Endothelial cell of umbilical vein (primary cell): ENCODE data around the gene HDAC5. TPM values are rescaled to one million over a fixed set of nuclear protein-coding genes. Genes with fewer than 3 reads are reported as not detected.

Experiments
- BruUV-seq: library from RNA; stranded (reverse); fragments of 400-500 nt; replicated peaks from 2 replicates; lab custom pipeline; 2021; lab: Mats Ljungman, UMichigan
- CTCF ChIA-PET: fragments of 300-600, 350-600 bp; sonication (Branson Sonifier 250); formaldehyde crosslinking; loops from one replicate; lab custom pipeline; 2021; ENCODE audit warnings: antibody characterized with exemption, inconsistent platforms; lab: Charles Lee
- POLR2A ChIA-PET: fragments of 300-600, 350-600 bp; sonication (Branson Sonifier 250); formaldehyde crosslinking; loops from one replicate; lab custom pipeline; 2021; ENCODE audit warnings: antibody characterized with exemption, inconsistent platforms; lab: Charles Lee
- DNase-seq: peaks from one replicate; pipeline ENCODE4 v3.0.0-alpha.2; 2011; ENCODE audit warnings: low read depth, low spot score
- FAIRE-seq: peaks from 2 replicates; lab custom pipeline; 2011; peaks lifted over from hg19 to GRCh38; lab: Jason Lieb, UNC
- H2AFZ ChIP-seq: 2 replicates; pipeline ENCODE4 v1.6.0; 2012; ENCODE audit warnings: low read depth, low read length, control low read depth, inconsistent platforms
- H3K27ac ChIP-seq: 2 replicates; pipeline ENCODE4 v1.5.1; 2011; ENCODE audit warnings: low read depth, mild to moderate bottlenecking, control low read depth, low read length, moderate library complexity; ENCODE audit not compliant: insufficient read depth
- H3K27me3 ChIP-seq, 2 experiments: 2 replicates each; pipeline versions ENCODE4 v1.6.0 to v1.6.1; 2011; ENCODE audit warnings: low read length in 2 of 2, mixed read lengths in 1 of 2; ENCODE audit not compliant: control insufficient read depth in 2 of 2, insufficient read depth in 2 of 2
- H3K36me3 ChIP-seq, 2 experiments: 2 replicates in 1 of 2; 3 replicates in 1 of 2; pipeline ENCODE4 v1.5.1; 2011; ENCODE audit warnings: low read length in 2 of 2, mild to moderate bottlenecking in 1 of 2, moderate library complexity in 1 of 2; ENCODE audit not compliant: control insufficient read depth in 2 of 2, insufficient read depth in 2 of 2; ENCODE audit errors: extremely low read depth in 1 of 2
- H3K4me1 ChIP-seq: 3 replicates; pipeline ENCODE4 v1.5.1; 2011; ENCODE audit warnings: mild to moderate bottlenecking, low read length; ENCODE audit not compliant: control insufficient read depth, insufficient read depth; ENCODE audit errors: extremely low read depth
- H3K4me2 ChIP-seq: 2 replicates; pipeline ENCODE4 v1.6.1; 2011; ENCODE audit warnings: low read length, control low read depth, mixed read lengths; ENCODE audit not compliant: insufficient read depth
- H3K4me3 ChIP-seq, 3 experiments: fragments of 200-600 bp in 1 of 3; sonication (generic), shearing (Covaris generic) in 1 of 3; replicated peaks in 1 of 3; 2 replicates each; pipeline ENCODE4 v1.5.1; 2011 to 2016; ENCODE audit warnings: control low read depth in 3 of 3, low read length in 3 of 3, mild to moderate bottlenecking in 2 of 3, inconsistent platforms in 1 of 3, low read depth in 1 of 3, moderate library complexity in 1 of 3; ENCODE audit not compliant: insufficient read depth in 1 of 3
- H3K79me2 ChIP-seq: 2 replicates; pipeline ENCODE4 v1.6.0; 2012; ENCODE audit warnings: low read length, inconsistent platforms; ENCODE audit not compliant: control insufficient read depth, insufficient read depth
- H3K9ac ChIP-seq: replicated peaks from 2 replicates; pipeline ENCODE3; 2011; ENCODE audit warnings: low read length, control low read depth; ENCODE audit not compliant: insufficient read depth; ENCODE audit errors: extremely low read depth
- H3K9me1 ChIP-seq: replicated peaks from 3 replicates; pipeline ENCODE4 v1.6.0; 2011; ENCODE audit warnings: mild to moderate bottlenecking, low read length; ENCODE audit not compliant: control insufficient read depth, insufficient read depth; ENCODE audit errors: extremely low read depth
- H3K9me3 ChIP-seq: replicated peaks from 2 replicates; pipeline ENCODE4 v1.5.1; 2012; ENCODE audit warnings: low read length, inconsistent platforms; ENCODE audit not compliant: control insufficient read depth, insufficient read depth
- H4K20me1 ChIP-seq: replicated peaks from 2 replicates; pipeline ENCODE3; 2011; ENCODE audit warnings: mild to moderate bottlenecking, low read length; ENCODE audit not compliant: control insufficient read depth, insufficient read depth; ENCODE audit errors: extremely low read depth
- EZH2 ChIP-seq: IDR thresholded peaks from 2 replicates; pipeline ENCODE4 v1.6.1; 2012; ENCODE audit warnings: borderline replicate concordance, low read depth, mild to moderate bottlenecking, moderate library complexity, low read length, inconsistent platforms; ENCODE audit not compliant: severe bottlenecking
- FOS ChIP-seq: IDR thresholded peaks from 2 replicates; pipeline ENCODE4 v1.6.1; 2011; ENCODE audit warnings: mild to moderate bottlenecking, low read length, moderate library complexity, borderline replicate concordance; ENCODE audit not compliant: insufficient read depth
- GATA2 ChIP-seq: IDR thresholded peaks from 2 replicates; pipeline ENCODE4 v1.7.0; 2011; ENCODE audit warnings: low read depth, mild to moderate bottlenecking, moderate library complexity, mixed read lengths, low read length; ENCODE audit not compliant: insufficient read length, insufficient read depth
- JUN ChIP-seq: IDR thresholded peaks from 2 replicates; pipeline ENCODE4 v1.6.1; 2011; ENCODE audit warnings: borderline replicate concordance, low read depth; ENCODE audit not compliant: insufficient read length, insufficient read depth
- MYC ChIP-seq: IDR thresholded peaks from one replicate; pipeline ENCODE4 v1.6.1; 2011; ENCODE audit warnings: mild to moderate bottlenecking, low read depth, low read length
- POLR2A ChIP-seq: IDR thresholded peaks from 2 replicates; pipeline ENCODE4 v1.6.1; 2012; ENCODE audit warnings: low read depth, mild to moderate bottlenecking, control low read depth, low read length
- POLR2AphosphoS5 ChIP-seq: IDR thresholded peaks from 2 replicates; pipeline ENCODE4 v1.6.1; 2012; ENCODE audit warnings: low read depth, mild to moderate bottlenecking, control low read depth, low read length, moderate library complexity; ENCODE audit not compliant: insufficient read depth
- dilution Hi-C: fragments of 300-500 bp; cut with MboI; formaldehyde crosslinking; loops from one replicate; pipeline ENCODE4 v1.15.0; 2019; ENCODE audit warnings: low sequenced_read_pairs; ENCODE audit not compliant: extremely low pct_ligation_motif_present
- intact Hi-C: fragments of 100-400 bp; cut with micrococcal nuclease; formaldehyde crosslinking; loops from one replicate; pipeline ENCODE4 v1.10.0; 2022
- polyA plus RNA-seq, 4 experiments: library from polyadenylated mRNA; depleted of rRNA in 3 of 4; stranded (reverse) in 3 of 4; unstranded in 1 of 4; fragments of >200 nt; gene quantifications; 2 replicates each; pipeline versions ENCODE4 v1.2.1 to v1.2.3, GENCODE V29; 2011 to 2012; ENCODE audit warnings: missing spikeins in 1 of 4
- total RNA-seq: library from RNA; stranded (reverse); gene quantifications from 2 replicates; pipeline ENCODE4 v1.2.3, GENCODE V29; 2021
- TF ChIP-seq, protein P1 (sequence below), 2 donors: IDR thresholded peaks; 1 replicate in 1 of 2; 2 replicates in 1 of 2; pipeline ENCODE4 v1.5.1; 2011; ENCODE audit warnings: low read length in 2 of 2, mild to moderate bottlenecking in 2 of 2, moderate library complexity in 2 of 2, control low read depth in 1 of 2, inconsistent platforms in 1 of 2, low read depth in 1 of 2; ENCODE audit not compliant: insufficient read depth in 1 of 2; ENCODE audit errors: extremely low read depth in 1 of 2
- TF ChIP-seq, protein P2 (sequence below): IDR thresholded peaks from 2 replicates; pipeline ENCODE4 v1.6.1; 2011; ENCODE audit not compliant: insufficient read depth, insufficient read length

The HDAC5 gene
- total and polyA plus RNA-seq, 2 donors (not counting 3 experiments of a cell fraction or from before 2014, with no cell fraction given) = 35.4 to 40.4 TPM

DNA sequence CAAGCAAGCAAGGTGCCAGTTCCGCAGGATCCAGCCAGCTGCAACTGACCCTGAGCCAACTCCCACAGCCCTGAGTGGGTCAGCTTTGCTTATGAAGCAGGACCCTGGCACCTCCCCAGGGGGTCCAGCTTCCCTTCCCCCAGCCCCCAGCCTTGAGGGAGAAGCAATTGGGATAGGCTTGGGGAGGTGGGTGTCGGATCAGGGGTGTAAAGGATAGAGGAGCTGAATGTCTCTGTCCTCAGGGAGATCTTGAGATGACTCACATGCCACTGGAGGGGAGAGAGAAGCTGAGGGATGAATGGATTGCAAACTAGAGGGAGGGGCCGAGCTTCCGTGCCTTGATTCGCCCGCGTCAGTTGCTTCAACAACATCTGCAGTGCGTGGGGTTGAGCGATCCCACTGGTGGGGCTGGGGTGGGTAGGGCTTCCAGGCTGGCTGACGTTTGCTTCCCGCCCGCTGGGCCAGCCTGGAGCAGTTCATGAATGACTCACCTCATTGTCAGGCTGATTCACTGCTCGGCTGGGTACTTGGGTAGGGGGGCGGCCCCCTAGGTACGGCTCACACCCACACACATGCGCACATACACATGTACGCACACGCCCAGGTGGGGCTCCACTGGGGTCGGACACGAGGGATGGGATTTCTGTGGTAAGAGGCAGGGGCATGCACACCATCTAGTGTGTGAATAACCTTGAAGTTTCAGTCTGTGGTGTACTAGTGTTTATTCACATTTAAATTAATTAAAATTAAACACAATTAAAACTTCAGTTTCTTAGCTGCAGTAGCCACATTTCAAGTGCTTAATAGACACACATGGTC is 14.7 kb upstream of the HDAC5 start:
- Histone ChIP-seq H3K27me3 (no peaks in the 10 kb centered on the region), H3K4me3 (peak overlapping the region in 1 of 3 experiments; percentile 4), H3K9ac (peak overlapping the region; percentile 42), H3K9me1 (no peaks in the 10 kb centered on the region), H2AFZ (peak overlapping the region; percentile 78), H3K4me2 (peak overlapping the region; percentile 59), H3K9me3 (no peaks in the 10 kb centered on the region), H3K4me1 (peaks cover 20% of the 10 kb centered on the region), H3K36me3 (no peaks in the 10 kb centered on the region), H3K79me2 (peaks cover 10% of the 10 kb centered on the region), H3K27ac (peak overlapping the region; percentile 46), H4K20me1 (no peaks in the 10 kb centered on the region)
- POLR2A ChIA-PET = interaction anchor here (0.5 to 1.2 kb wide), 3 partner anchors 12 to 37 kb away, joined by 3 to 9 read pairs (median 4); partner anchors contain the start of gene HDAC5
- dilution Hi-C loops = no loop called here
- CTCF ChIA-PET = interaction anchor here (0.5 to 2.9 kb wide), 9 partner anchors 10 to 208 kb away, joined by 3 to 14 read pairs (median 3); partner anchors contain the start of gene HDAC5
- peak; percentile 97 for FAIRE-seq
- intact Hi-C loops = loop anchor here (1.0 to 2.0 kb wide), 3 partner anchors 15 to 67 kb away; partner anchors contain the start of genes G6PC3, HDAC5 and TMUB2
- peak; percentile 97 for DNase-seq
- no peak for TF ChIP-seq GATA2
- TF ChIP-seq EZH2 = no peak
- TF ChIP-seq, protein P1, sequence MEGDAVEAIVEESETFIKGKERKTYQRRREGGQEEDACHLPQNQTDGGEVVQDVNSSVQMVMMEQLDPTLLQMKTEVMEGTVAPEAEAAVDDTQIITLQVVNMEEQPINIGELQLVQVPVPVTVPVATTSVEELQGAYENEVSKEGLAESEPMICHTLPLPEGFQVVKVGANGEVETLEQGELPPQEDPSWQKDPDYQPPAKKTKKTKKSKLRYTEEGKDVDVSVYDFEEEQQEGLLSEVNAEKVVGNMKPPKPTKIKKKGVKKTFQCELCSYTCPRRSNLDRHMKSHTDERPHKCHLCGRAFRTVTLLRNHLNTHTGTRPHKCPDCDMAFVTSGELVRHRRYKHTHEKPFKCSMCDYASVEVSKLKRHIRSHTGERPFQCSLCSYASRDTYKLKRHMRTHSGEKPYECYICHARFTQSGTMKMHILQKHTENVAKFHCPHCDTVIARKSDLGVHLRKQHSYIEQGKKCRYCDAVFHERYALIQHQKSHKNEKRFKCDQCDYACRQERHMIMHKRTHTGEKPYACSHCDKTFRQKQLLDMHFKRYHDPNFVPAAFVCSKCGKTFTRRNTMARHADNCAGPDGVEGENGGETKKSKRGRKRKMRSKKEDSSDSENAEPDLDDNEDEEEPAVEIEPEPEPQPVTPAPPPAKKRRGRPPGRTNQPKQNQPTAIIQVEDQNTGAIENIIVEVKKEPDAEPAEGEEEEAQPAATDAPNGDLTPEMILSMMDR (IDR thresholded peaks at IDR 0.05; ENCODE audit: extremely low read depth in 1 of 2, insufficient read depth in 1 of 2, low read depth in 1 of 2, low read length in 2 of 2) = no peak
- TF ChIP-seq JUN = peak; percentile 80
- TF ChIP-seq MYC = no peak
- peak; percentile 69 for TF ChIP-seq POLR2AphosphoS5
- TF ChIP-seq, protein P2, sequence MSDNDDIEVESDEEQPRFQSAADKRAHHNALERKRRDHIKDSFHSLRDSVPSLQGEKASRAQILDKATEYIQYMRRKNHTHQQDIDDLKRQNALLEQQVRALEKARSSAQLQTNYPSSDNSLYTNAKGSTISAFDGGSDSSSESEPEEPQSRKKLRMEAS = no peak
- peak; percentile 96 for TF ChIP-seq FOS
- TF ChIP-seq POLR2A = peak; percentile 35
- no TSS peak for BruUV-seq
